Esophagus mucosa (tissue), 1 donor: ENCODE measurements around the gene PITX1. TPM values are rescaled to one million over a fixed set of nuclear protein-coding genes. Genes with fewer than 3 reads are reported as not detected.

Experiments
- ATAC-seq: fragments of 200-7000 bp; cut with Tn5 transposase; one replicate; pipeline ENCODE4 v1.9.1; 2020
- total RNA-seq: library from RNA; stranded (reverse); gene quantifications from one replicate; pipeline ENCODE4 v1.2.4, GENCODE V29; 2023
- donor health status: DM: yes; HTN: yes; CAD: no.

PITX1 gene
- total RNA-seq, 1 donor from 2014 or later: 689 TPM

- ATAC-seq: no peak
Measured at GRCh38 chr5:135062216-135063055, 28.4 kb upstream of the PITX1 start.

GRCh38 chr5:135061001-135061400 is 27.0 kb upstream of the PITX1 start:
- no peak for ATAC-seq

GRCh38 chr5:135060021-135060420 is 26.0 kb upstream of the PITX1 start:
- no peak for ATAC-seq

GRCh38 chr5:135059000-135059923 is 25.2 kb upstream of the PITX1 start:
- ATAC-seq: no peak

- no peak for ATAC-seq
Measured at GRCh38 chr5:135058331-135058732, 24.3 kb upstream of the PITX1 start.

GRCh38 chr5:135057233-135057632 is 23.2 kb upstream of the PITX1 start:
- ATAC-seq: no peak

GRCh38 chr5:135056316-135057030 is 22.4 kb upstream of the PITX1 start:
- no peak for ATAC-seq

GRCh38 chr5:135055396-135055795 is 21.4 kb upstream of the PITX1 start:
- ATAC-seq: no peak

GRCh38 chr5:135054546-135054945 is 20.5 kb upstream of the PITX1 start:
- no peak for ATAC-seq

- ATAC-seq: no peak
Measured at GRCh38 chr5:135053989-135054388, 20.0 kb upstream of the PITX1 start.

GRCh38 chr5:135053278-135053677 is 19.2 kb upstream of the PITX1 start:
- ATAC-seq: peak; percentile 23

- no peak for ATAC-seq
Measured at GRCh38 chr5:135052511-135053145, 18.6 kb upstream of the PITX1 start.

- ATAC-seq: no peak
Measured at GRCh38 chr5:135051872-135052271, 17.8 kb upstream of the PITX1 start.

- no peak for ATAC-seq
Measured at GRCh38 chr5:135051399-135051798, 17.4 kb upstream of the PITX1 start.

- ATAC-seq: no peak
Measured at GRCh38 chr5:135050244-135050767, 16.3 kb upstream of the PITX1 start.

GRCh38 chr5:135048930-135049329 is 14.9 kb upstream of the PITX1 start:
- no peak for ATAC-seq

- ATAC-seq: no peak
Measured at GRCh38 chr5:135048286-135048685, 14.3 kb upstream of the PITX1 start.

GRCh38 chr5:135047347-135047695 is 13.3 kb upstream of the PITX1 start:
- ATAC-seq: peak; percentile 13

GRCh38 chr5:135046661-135047346 is 12.8 kb upstream of the PITX1 start:
- ATAC-seq: peak; percentile 31

GRCh38 chr5:135045488-135045887 is 11.5 kb upstream of the PITX1 start:
- no peak for ATAC-seq

GRCh38 chr5:135042595-135042994 is 8.6 kb upstream of the PITX1 start:
- ATAC-seq: no peak

- no peak for ATAC-seq
Measured at GRCh38 chr5:135041726-135042125, 7.7 kb upstream of the PITX1 start.
